ENCODE data around the gene TAOK2.

DNA sequence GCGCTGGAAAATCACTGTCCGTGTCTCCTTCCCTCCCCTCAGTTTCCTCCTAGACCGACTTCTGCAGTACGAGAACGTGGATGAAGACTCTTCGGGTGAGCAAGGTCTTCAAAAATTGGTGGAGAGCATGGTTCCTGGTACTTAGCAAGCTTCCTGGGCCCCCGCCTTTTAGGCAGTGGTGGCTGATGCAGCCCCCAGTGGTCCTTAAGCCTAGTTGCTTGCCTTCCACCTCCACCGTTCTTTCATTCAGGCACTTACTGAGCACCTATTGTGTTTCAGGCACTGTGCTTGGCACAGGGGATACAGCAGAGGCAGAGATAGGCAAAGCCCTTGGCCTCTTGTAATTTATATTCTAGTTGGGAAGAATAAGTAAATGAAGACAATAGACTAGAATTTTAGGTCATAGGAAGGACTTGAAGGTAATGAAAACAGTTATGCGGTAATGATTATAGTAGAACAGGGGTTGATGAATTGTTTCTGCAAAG, 23.1 kb downstream of the TAOK2 start:
- no peak for TF ChIP-seq POLR2A (IDR thresholded peaks at IDR 0.05)
- TF ChIP-seq, protein P1, sequence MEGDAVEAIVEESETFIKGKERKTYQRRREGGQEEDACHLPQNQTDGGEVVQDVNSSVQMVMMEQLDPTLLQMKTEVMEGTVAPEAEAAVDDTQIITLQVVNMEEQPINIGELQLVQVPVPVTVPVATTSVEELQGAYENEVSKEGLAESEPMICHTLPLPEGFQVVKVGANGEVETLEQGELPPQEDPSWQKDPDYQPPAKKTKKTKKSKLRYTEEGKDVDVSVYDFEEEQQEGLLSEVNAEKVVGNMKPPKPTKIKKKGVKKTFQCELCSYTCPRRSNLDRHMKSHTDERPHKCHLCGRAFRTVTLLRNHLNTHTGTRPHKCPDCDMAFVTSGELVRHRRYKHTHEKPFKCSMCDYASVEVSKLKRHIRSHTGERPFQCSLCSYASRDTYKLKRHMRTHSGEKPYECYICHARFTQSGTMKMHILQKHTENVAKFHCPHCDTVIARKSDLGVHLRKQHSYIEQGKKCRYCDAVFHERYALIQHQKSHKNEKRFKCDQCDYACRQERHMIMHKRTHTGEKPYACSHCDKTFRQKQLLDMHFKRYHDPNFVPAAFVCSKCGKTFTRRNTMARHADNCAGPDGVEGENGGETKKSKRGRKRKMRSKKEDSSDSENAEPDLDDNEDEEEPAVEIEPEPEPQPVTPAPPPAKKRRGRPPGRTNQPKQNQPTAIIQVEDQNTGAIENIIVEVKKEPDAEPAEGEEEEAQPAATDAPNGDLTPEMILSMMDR (IDR thresholded peaks at IDR 0.05), result no peak
